ENCODE data around the gene TMC4.

TMC4 gene

GRCh38 chr19:54128796-54129616, 44.0 kb downstream of the TMC4 start:
- no peak for DNase-seq

DNA sequence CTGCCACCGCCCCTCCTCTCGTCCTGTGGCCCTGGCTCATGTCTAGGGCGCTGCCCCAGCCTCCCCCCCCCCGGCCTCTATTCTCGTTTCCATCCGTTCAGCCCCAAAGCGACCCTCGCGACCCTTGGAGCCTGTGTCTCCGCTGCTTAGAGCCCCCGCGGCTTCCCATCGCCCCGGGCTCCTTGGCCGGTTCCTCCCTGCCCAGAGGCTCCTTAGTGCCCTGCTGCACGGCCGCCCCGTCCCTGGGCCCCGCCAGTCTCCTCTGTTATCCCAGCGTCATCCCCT, 44.6 kb downstream of the TMC4 start:
- no peak for DNase-seq

GRCh38 chr19:54127688-54128440, 45.1 kb downstream of the TMC4 start:
- no peak for DNase-seq

- no peak for DNase-seq
Measured at GRCh38 chr19:54125713-54126112, 47.2 kb downstream of the TMC4 start.

DNA sequence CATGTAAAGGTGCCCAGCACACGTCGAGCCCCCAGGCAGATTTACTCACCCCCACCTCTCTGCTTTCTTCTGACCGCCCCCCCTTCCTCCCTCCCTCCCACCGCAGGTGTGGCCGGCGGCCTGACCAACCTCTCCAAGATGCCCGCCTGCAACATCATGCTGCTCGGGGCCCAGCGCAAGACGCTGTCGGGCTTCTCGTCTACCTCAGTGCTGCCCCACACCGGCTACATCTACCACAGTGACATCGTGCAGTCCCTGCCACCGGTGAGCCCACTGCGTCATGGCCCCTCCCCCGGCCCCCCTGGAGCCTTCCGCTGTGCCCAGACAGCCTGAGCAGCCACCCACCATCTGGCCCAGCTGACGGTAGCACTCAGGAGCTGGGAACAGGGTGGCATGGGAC, 48.6 kb downstream of the TMC4 start:
- DNase-seq, result no peak

GRCh38 chr19:54123682-54124081, 49.3 kb downstream of the TMC4 start:
- no peak for DNase-seq

GRCh38 chr19:54121259-54121658, 51.7 kb downstream of the TMC4 start:
- DNase-seq, result no peak

DNA sequence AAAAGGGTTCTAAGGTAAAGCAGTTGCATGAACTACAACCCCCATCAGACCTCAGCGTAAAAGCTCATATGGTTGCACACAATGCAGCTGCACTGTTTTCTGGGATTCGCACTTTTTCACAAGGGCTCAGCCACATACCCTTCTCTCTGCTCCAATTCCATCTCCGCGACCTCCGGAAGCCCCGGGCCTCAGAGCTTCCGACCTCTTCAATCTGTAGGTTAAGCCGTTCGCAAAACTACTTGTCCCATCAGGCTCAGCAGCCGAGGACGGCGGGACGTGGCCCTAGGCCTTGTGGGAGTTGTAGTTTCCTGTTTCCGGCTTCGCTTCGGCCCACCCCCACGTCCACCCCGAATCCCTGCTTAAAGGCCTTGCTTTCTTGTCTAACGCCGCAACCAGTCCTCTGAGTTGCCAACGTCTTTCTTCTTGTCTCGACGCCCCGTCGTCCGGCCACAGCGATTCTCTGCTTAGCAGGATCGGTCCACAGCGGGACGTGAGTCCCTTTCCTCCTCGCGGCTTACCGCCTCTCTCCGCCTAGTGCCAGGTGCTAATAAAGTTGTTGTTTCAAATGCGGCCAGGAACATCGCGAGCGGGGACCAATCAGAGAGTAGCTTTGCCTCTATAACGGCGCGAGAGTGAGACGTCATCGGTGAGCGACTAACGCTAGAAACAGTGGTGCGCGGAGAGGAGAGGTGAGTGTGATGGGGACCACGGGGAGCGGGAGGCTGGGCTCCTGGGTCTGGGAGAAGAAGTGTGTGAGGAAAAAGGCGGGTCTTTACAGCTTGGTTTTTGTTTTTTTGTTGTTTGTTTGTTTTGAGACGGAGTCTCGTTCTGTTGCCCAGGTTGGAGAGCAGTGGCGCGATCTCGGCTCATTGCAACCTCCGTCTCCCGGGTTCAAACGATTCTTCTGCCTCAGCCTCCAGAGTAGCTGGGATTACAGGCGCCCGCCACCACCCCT, 57.6 kb downstream of the TMC4 start, which contains the start of the genes PRPF31 and TFPT:
Gene PRPF31, plus strand, starts transcription at position 646 of the 955 bp plus-strand sequence. CDS start 2,525 bp downstream, outside the sequence.
Gene TFPT, minus strand, starts transcription at position 549 of the 955 bp plus-strand sequence. Its CDS starts 388 bp downstream, at position 161.
- peak; percentile 100 for DNase-seq

DNA sequence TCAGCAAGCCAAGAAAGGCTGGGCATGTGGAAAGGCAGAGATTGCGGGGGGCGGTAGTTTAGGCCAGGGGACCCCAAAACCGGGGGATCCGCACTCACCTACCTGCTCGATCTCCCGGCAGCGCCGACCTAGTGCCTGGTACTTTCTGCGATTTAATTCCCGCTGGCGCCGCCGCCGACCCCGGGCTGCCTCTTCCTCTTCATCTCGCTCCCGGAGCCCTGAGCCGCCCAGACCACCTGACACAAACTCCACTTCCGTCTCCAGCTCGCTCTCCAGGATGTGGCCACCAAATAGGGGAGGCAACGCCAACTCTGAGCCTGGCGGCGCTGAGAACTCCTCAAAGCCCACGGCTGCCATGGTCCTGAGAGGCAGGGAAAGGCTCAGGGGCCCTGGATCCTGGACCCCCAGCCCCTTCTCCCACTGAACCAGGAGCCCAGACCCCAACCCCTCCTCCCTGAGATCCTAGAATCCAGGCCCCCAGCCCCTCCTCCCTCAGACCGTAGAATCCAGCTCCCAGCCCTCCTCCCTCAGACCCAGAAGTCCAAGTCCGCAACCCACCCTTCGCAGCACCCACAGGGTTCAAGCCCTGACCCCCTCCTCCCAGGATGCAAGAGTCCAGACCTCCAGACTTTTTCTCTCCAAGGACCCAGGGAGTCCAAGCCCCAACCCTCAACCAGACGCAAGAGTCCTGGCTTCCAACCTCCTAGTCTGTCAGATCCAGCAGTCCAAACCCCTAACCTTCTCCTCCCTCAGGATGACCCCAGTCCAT, 58.4 kb downstream of the TMC4 start:
- peak; percentile 62 for DNase-seq

Measured in NCI-H2227 treated with DMSO at 0.1 percent for 48 hours (cell line).